Naive thymus-derived CD4-positive, alpha-beta T cell (primary cell): ENCODE data around the gene ECE2. TPM values are rescaled to one million over a fixed set of nuclear protein-coding genes. Genes with fewer than 3 reads are reported as not detected.

Source experiments
- ATAC-seq: fragments of 150-1000 bp; cut with Tn5 transposase; 2 replicates; pipeline ENCODE4 v1.10.0; 2021; ENCODE audit warnings: mild to moderate bottlenecking, moderate library complexity
- CTCF ChIA-PET: fragments of 350-600 bp; sonication (Branson Sonifier 250); formaldehyde crosslinking; loops from one replicate; lab custom pipeline; 2021; ENCODE audit warnings: antibody characterized with exemption; lab: Charles Lee
- POLR2A ChIA-PET: fragments of 350-600 bp; sonication (Branson Sonifier 250); formaldehyde crosslinking; loops from one replicate; lab custom pipeline; 2021; ENCODE audit warnings: antibody characterized with exemption, inconsistent platforms; lab: Charles Lee
- DNase-seq, 9 donors: peaks; one replicate each; pipeline versions ENCODE4 v3.0.0 to v3.0.0-alpha.2; 2020 to 2022; ENCODE audit warnings: mixed read lengths in 1 of 9
- H3K27ac ChIP-seq: one replicate; pipeline ENCODE4 v1.7.0; 2013; ENCODE audit warnings: mild to moderate bottlenecking, low read depth, low read length, moderate library complexity
- H3K27me3 ChIP-seq, 2 donors: one replicate each; pipeline ENCODE4 v1.7.0; 2013; ENCODE audit warnings: low read length in 2 of 2, mild to moderate bottlenecking in 2 of 2, moderate library complexity in 2 of 2; ENCODE audit not compliant: control insufficient read depth in 2 of 2, insufficient read depth in 2 of 2
- H3K36me3 ChIP-seq, 3 experiments: 1 replicate in 2 of 3; 2 replicates in 1 of 3; pipeline ENCODE4 v1.7.0; 2013; ENCODE audit warnings: low read length in 3 of 3, mild to moderate bottlenecking in 3 of 3, moderate library complexity in 1 of 3; ENCODE audit not compliant: insufficient read depth in 3 of 3, control insufficient read depth in 2 of 3
- H3K4me1 ChIP-seq, 2 donors: one replicate each; pipeline ENCODE4 v1.7.0; 2013; ENCODE audit warnings: low read length in 2 of 2, mild to moderate bottlenecking in 2 of 2, moderate library complexity in 1 of 2; ENCODE audit not compliant: control insufficient read depth in 2 of 2, insufficient read depth in 2 of 2
- H3K4me3 ChIP-seq: 2 replicates; pipeline ENCODE4 v1.7.0; 2013; ENCODE audit warnings: mild to moderate bottlenecking, low read length
- H3K9me3 ChIP-seq, 3 experiments: 1 replicate in 2 of 3; 2 replicates in 1 of 3; pipeline ENCODE4 v1.7.0; 2013; ENCODE audit warnings: low read length in 3 of 3; ENCODE audit not compliant: control insufficient read depth in 2 of 3
- H3K27ac Mint-ChIP-seq, 9 donors: one replicate each; pipeline ENCODE4 v1.8.0; 2020 to 2022; ENCODE audit warnings: mixed read lengths in 9 of 9, mild to moderate bottlenecking in 8 of 9, moderate library complexity in 5 of 9, inconsistent platforms in 2 of 9
- H3K27me3 Mint-ChIP-seq, 5 donors: one replicate each; pipeline ENCODE4 v1.8.0; 2021 to 2022; ENCODE audit warnings: mixed read lengths in 5 of 5, mild to moderate bottlenecking in 1 of 5
- H3K36me3 Mint-ChIP-seq, 5 donors: one replicate each; pipeline ENCODE4 v1.8.0; 2020 to 2022; ENCODE audit warnings: mixed read lengths in 5 of 5, mild to moderate bottlenecking in 3 of 5, inconsistent platforms in 1 of 5
- H3K4me1 Mint-ChIP-seq, 7 donors: one replicate each; pipeline ENCODE4 v1.8.0; 2020 to 2022; ENCODE audit warnings: mixed read lengths in 7 of 7, mild to moderate bottlenecking in 3 of 7, inconsistent platforms in 1 of 7
- H3K4me3 Mint-ChIP-seq, 10 donors: one replicate each; pipeline ENCODE4 v1.8.0; 2020 to 2022; ENCODE audit warnings: mild to moderate bottlenecking in 10 of 10, mixed read lengths in 10 of 10, moderate library complexity in 6 of 10, inconsistent platforms in 2 of 10
- H3K9me3 Mint-ChIP-seq, 11 donors: one replicate each; pipeline ENCODE4 v1.8.0; 2020 to 2022; ENCODE audit warnings: mixed read lengths in 11 of 11, mild to moderate bottlenecking in 4 of 11, inconsistent platforms in 1 of 11, moderate library complexity in 1 of 11
- intact Hi-C, 2 donors: fragments of 100-400 bp; cut with micrococcal nuclease; formaldehyde crosslinking; loops; one replicate each; pipeline ENCODE4 v1.15.1; 2023
- polyA plus RNA-seq, 2 donors: library from polyadenylated mRNA; unstranded; fragments of 300-500 nt; fragmentation: Illumina TruSeq; gene quantifications; one replicate each; pipeline ENCODE4 v1.2.3, GENCODE V29; 2021
- total RNA-seq, 6 experiments: library from RNA in 5 of 6; stranded (reverse) in 5 of 6; gene quantifications; 1 replicate in 5 of 6; 2 replicates in 1 of 6; pipeline ENCODE4 v1.2.3 and lab custom pipeline; 2021 to 2026

Gene ECE2
- total RNA-seq: not detected
- not detected for polyA plus RNA-seq
- total RNA-seq (lab: John Stamatoyannopoulos, UW): not detected

- H3K4me1 Mint-ChIP-seq: peaks cover 0 to 8% (median 3%) of the 10 kb centered on the region in 7 donors
- no peaks in the 10 kb centered on the region for H3K4me1 ChIP-seq
- peaks cover 0 to 3% of the 10 kb centered on the region in 2 donors for H3K27me3 ChIP-seq
- H3K4me3 Mint-ChIP-seq: peak within 1 kb of the TSS in 6 of 10 donors; percentile 2 to 69 (median 36)
- no peaks in the 10 kb centered on the region for H3K36me3 ChIP-seq
- no peak within 1 kb of the TSS for H3K27ac Mint-ChIP-seq
- DNase-seq (no peak), ATAC-seq (no peak)
- ChIA-PET CTCF (no interaction called here), POLR2A (no interaction called here)
- no peaks in the 10 kb centered on the region for H3K36me3 Mint-ChIP-seq
- H3K9me3 ChIP-seq: no peaks in the 10 kb centered on the region
- peaks cover 38 to 68% (median 46%) of the 10 kb centered on the region in 5 donors for H3K27me3 Mint-ChIP-seq
- H3K9me3 Mint-ChIP-seq: peaks cover 0 to 6% (median 0%) of the 10 kb centered on the region in 11 donors
- H3K27ac ChIP-seq: no peak within 1 kb of the TSS
- intact Hi-C loops: no loop called here
- H3K4me3 ChIP-seq: no peak within 1 kb of the TSS
Measured at GRCh38 chr3:184275961-184276910, at the start of gene ECE2. Gene ECE2, plus strand, starts transcription at chr3:184276022. Its CDS starts 132 bp downstream, at chr3:184276154.

GRCh38 chr3:184227481-184227935 lies 48.3 kb upstream of the ECE2 start:
- Mint-ChIP-seq H3K27ac (no peak overlapping the region), H3K9me3 (no peaks in the 10 kb centered on the region), H3K27me3 (peaks cover 40 to 63% (median 56%) of the 10 kb centered on the region in 5 donors), H3K4me3 (peak overlapping the region in 2 of 10 donors; percentile 42 to 80), H3K4me1 (peaks cover 8 to 14% (median 10%) of the 10 kb centered on the region in 7 donors), H3K36me3 (no peaks in the 10 kb centered on the region)
- Histone ChIP-seq H3K4me3 (no peak overlapping the region), H3K36me3 (no peaks in the 10 kb centered on the region), H3K27ac (no peak overlapping the region), H3K9me3 (no peaks in the 10 kb centered on the region), H3K27me3 (peaks cover 4 to 17% of the 10 kb centered on the region in 2 donors), H3K4me1 (peaks cover 0 to 5% of the 10 kb centered on the region in 2 donors)
- peak; percentile 27 to 59 (median 47) for DNase-seq
- intact Hi-C loops: loop anchor here (1.0 to 5.0 kb wide), 5 partner anchors 23 to 317 kb away; partner anchors contain the start of genes ABCF3 (in 1 of the 2) and CAMK2N2 (in 1 of the 2)
- ATAC-seq: peak; percentile 48
- ChIA-PET POLR2A (interaction anchor here (1.7 kb wide), 1 partner anchor 12 kb away, joined by 3 read pairs; no protein-coding TSS in a partner anchor), CTCF (interaction anchor here (0.6 to 3.5 kb wide), 8 partner anchors 10 to 331 kb away, joined by 3 to 40 read pairs (median 4); partner anchors contain the start of gene EEF1AKMT4)

GRCh38 chr3:184228376-184229137 lies 47.3 kb upstream of the ECE2 start:
- H3K27ac Mint-ChIP-seq: no peak overlapping the region

GRCh38 chr3:184229394-184230080 lies 46.3 kb upstream of the ECE2 start, which contains the start of gene VWA5B2:
Gene VWA5B2, plus strand, starts transcription at chr3:184229585. Its CDS starts 944 bp downstream, at chr3:184230529.
- ATAC-seq: peak; percentile 96
- CTCF ChIA-PET: interaction anchor here (0.6 to 3.5 kb wide), 3 partner anchors 17 to 22 kb away, joined by 4 to 40 read pairs (median 4); partner anchors contain the start of gene EEF1AKMT4
- H3K4me3 Mint-ChIP-seq: peak within 1 kb of the TSS; percentile 41 to 82 (median 74)
- H3K9me3 Mint-ChIP-seq: no peaks in the 10 kb centered on the region
- H3K27ac Mint-ChIP-seq: no peak within 1 kb of the TSS
- H3K27me3 Mint-ChIP-seq: peaks cover 46 to 65% (median 57%) of the 10 kb centered on the region in 5 donors
- no peak within 1 kb of the TSS for H3K27ac ChIP-seq
- H3K4me1 ChIP-seq: peaks cover 0 to 5% of the 10 kb centered on the region in 2 donors
- no peaks in the 10 kb centered on the region for H3K9me3 ChIP-seq
- peak; percentile 58 to 72 (median 66) for DNase-seq
- peaks cover 4 to 17% of the 10 kb centered on the region in 2 donors for H3K27me3 ChIP-seq
- no peaks in the 10 kb centered on the region for H3K36me3 Mint-ChIP-seq
- intact Hi-C loops: loop anchor here (1.0 to 5.0 kb wide), 4 partner anchors 33 to 94 kb away; partner anchors contain the start of genes ABCF3 (in 1 of the 2), CAMK2N2 (in 1 of the 2), EIF2B5 (in 1 of the 2) and PSMD2 (in 1 of the 2)
- no peaks in the 10 kb centered on the region for H3K36me3 ChIP-seq
- POLR2A ChIA-PET: no interaction called here
- H3K4me1 Mint-ChIP-seq: peaks cover 8 to 14% (median 10%) of the 10 kb centered on the region in 7 donors
- H3K4me3 ChIP-seq: peak within 1 kb of the TSS; percentile 58

More at GRCh38 chr3:184228376-184229137, 47.3 kb upstream of the ECE2 start:
- intact Hi-C loops: loop anchor here (1.0 to 5.0 kb wide), 4 partner anchors 34 to 93 kb away; partner anchors contain the start of genes ABCF3 (in 1 of the 2), CAMK2N2 (in 1 of the 2), EIF2B5 (in 1 of the 2) and PSMD2 (in 1 of the 2)
- ChIA-PET POLR2A (no interaction called here), CTCF (interaction anchor here (0.6 to 3.5 kb wide), 6 partner anchors 9 to 30 kb away, joined by 3 to 40 read pairs (median 4); partner anchors contain the start of gene EEF1AKMT4)
- DNase-seq: no peak
- Histone ChIP-seq H3K4me1 (peaks cover 0 to 5% of the 10 kb centered on the region in 2 donors), H3K36me3 (no peaks in the 10 kb centered on the region), H3K27me3 (peaks cover 4 to 17% of the 10 kb centered on the region in 2 donors), H3K27ac (no peak overlapping the region), H3K4me3 (no peak overlapping the region), H3K9me3 (no peaks in the 10 kb centered on the region)
- no peak for ATAC-seq
- Mint-ChIP-seq H3K4me1 (peaks cover 8 to 14% (median 10%) of the 10 kb centered on the region in 7 donors), H3K27me3 (peaks cover 46 to 65% (median 62%) of the 10 kb centered on the region in 5 donors), H3K4me3 (peak overlapping the region; percentile 41 to 82 (median 73)), H3K9me3 (no peaks in the 10 kb centered on the region), H3K36me3 (no peaks in the 10 kb centered on the region)

- H3K9me3 Mint-ChIP-seq: no peaks in the 10 kb centered on the region
- POLR2A ChIA-PET: no interaction called here
Measured at GRCh38 chr3:184230081-184230602, 45.7 kb upstream of the ECE2 start.

More at GRCh38 chr3:184230081-184230602, 45.7 kb upstream of the ECE2 start:
- Histone ChIP-seq H3K27ac (no peak overlapping the region), H3K4me3 (peak overlapping the region; percentile 58), H3K36me3 (no peaks in the 10 kb centered on the region), H3K27me3 (peaks cover 4 to 17% of the 10 kb centered on the region in 2 donors), H3K4me1 (peaks cover 0 to 5% of the 10 kb centered on the region in 2 donors), H3K9me3 (no peaks in the 10 kb centered on the region)
- CTCF ChIA-PET: interaction anchor here (0.6 to 0.9 kb wide), 2 partner anchors 16 to 20 kb away, joined by 4 read pairs; partner anchors contain the start of gene EEF1AKMT4
- Mint-ChIP-seq H3K27ac (no peak overlapping the region), H3K36me3 (no peaks in the 10 kb centered on the region), H3K4me3 (peak overlapping the region in 3 of 10 donors; percentile 49 to 82 (median 80)), H3K4me1 (peaks cover 8 to 14% (median 10%) of the 10 kb centered on the region in 7 donors), H3K27me3 (peaks cover 44 to 64% (median 55%) of the 10 kb centered on the region in 5 donors)
- no peak for DNase-seq
- ATAC-seq: no peak
- intact Hi-C loops: no loop called here
